ENCODE data around the gene PIR. TPM values are rescaled to one million over a fixed set of nuclear protein-coding genes. Genes with fewer than 3 reads are reported as not detected.

Gene PIR
- polyA plus RNA-seq, 3 donors: 4.4 to 5.9 (median 5.2) TPM

GRCh38 chrX:15356444-15356843 lies 136.7 kb downstream of the PIR start:
- DNase-seq (ENCODE audit: low read depth in 3 of 3, low spot score in 2 of 3): no peak

GRCh38 chrX:15350329-15350996 lies 142.7 kb downstream of the PIR start:
- no peak for DNase-seq (ENCODE audit: low read depth in 3 of 3, low spot score in 2 of 3)

- peak in 1 of 3 donors; percentile 35 for DNase-seq (ENCODE audit: low read depth in 3 of 3, low spot score in 2 of 3)
These were observed 144.1 kb downstream of the PIR start for GRCh38 chrX:15349046-15349445.

- no peak for DNase-seq (ENCODE audit: low read depth in 3 of 3, low spot score in 2 of 3)
These were observed 147.2 kb downstream of the PIR start for GRCh38 chrX:15345976-15346375.

GRCh38 chrX:15344106-15344505 lies 149.0 kb downstream of the PIR start:
- DNase-seq (ENCODE audit: low read depth in 3 of 3, low spot score in 2 of 3): no peak

GRCh38 chrX:15343075-15343476 lies 150.1 kb downstream of the PIR start:
- DNase-seq (ENCODE audit: low read depth in 3 of 3, low spot score in 2 of 3): no peak

GRCh38 chrX:15340867-15341266 lies 152.3 kb downstream of the PIR start:
- DNase-seq (ENCODE audit: low read depth in 3 of 3, low spot score in 2 of 3): no peak

GRCh38 chrX:15336023-15336413 lies 157.1 kb downstream of the PIR start:
- peak in 1 of 3 donors; percentile 23 for DNase-seq (ENCODE audit: low read depth in 3 of 3, low spot score in 2 of 3)

- DNase-seq (ENCODE audit: low read depth in 3 of 3, low spot score in 2 of 3): peak; percentile 73 to 89 (median 78)
These were observed 157.8 kb downstream of the PIR start, which contains the start of gene PIGA for GRCh38 chrX:15335135-15336022. Gene PIGA (minus strand): TSS chrX:15335523. CDS start chrX:15331930, 3,593 bp downstream.

Other genes starting within 250 kb of the PIR start
- 10 to 100 TPM; 11.5 to 15.1 (median 12.6) TPM for gene ASB9, start 223.2 kb downstream of the PIR start, polyA plus RNA-seq (ENCODE audit: insufficient read length in 3 of 3)
- gene ASB11, start 177.7 kb downstream of the PIR start, polyA plus RNA-seq (ENCODE audit: insufficient read length in 3 of 3): under 1 TPM in 1 of 3 donors, not detected in 2; 0.07 TPM
- gene PIGA, start 157.8 kb downstream of the PIR start, polyA plus RNA-seq (ENCODE audit: insufficient read length in 3 of 3): 10 to 100 TPM; 13.0 to 17.5 (median 14.2) TPM
- gene VEGFD, start 108.9 kb downstream of the PIR start, polyA plus RNA-seq (ENCODE audit: insufficient read length in 3 of 3): under 1 TPM; 0.06 to 0.31 (median 0.22) TPM
- under 1 TPM; 0.31 to 0.51 (median 0.51) TPM for gene BMX, start 7.5 kb upstream of the PIR start, polyA plus RNA-seq (ENCODE audit: insufficient read length in 3 of 3)
- gene ACE2, start 107.6 kb upstream of the PIR start, polyA plus RNA-seq (ENCODE audit: insufficient read length in 3 of 3): 10 to 100 TPM; 44.8 to 65.3 (median 65.2) TPM
- 10 to 100 TPM; 26.1 to 27.4 (median 27.0) TPM for gene CLTRN, start 171.5 kb upstream of the PIR start, polyA plus RNA-seq (ENCODE audit: insufficient read length in 3 of 3)
- gene CA5B, start 244.9 kb upstream of the PIR start, polyA plus RNA-seq (ENCODE audit: insufficient read length in 3 of 3): 1 to 10 TPM; 6.8 to 8.4 (median 7.2) TPM

Data from right renal cortex interstitium (tissue), 3 donors.